GM18517 (cell line): ENCODE data around the gene GATAD2B.

ENCODE experiments used
- ATAC-seq: cut with Tn5 transposase; IDR thresholded peaks from one replicate; pipeline ENCODE4 v1.9.1; 2021; ENCODE audit warnings: mild to moderate bottlenecking, moderate library complexity; ENCODE audit not compliant: unreplicated experiment

GATAD2B gene

GRCh38 chr1:153922972-153923925, at the start of gene GATAD2B:
TSS of gene GATAD2B (minus strand) at chr1:153922972. CDS start at chr1:153828347, 94,625 bp downstream.
- peak; percentile 89 for ATAC-seq

GRCh38 chr1:153970346-153970745, 47.6 kb upstream of the GATAD2B start:
- ATAC-seq: no peak

GRCh38 chr1:153968972-153969371, 46.2 kb upstream of the GATAD2B start:
- ATAC-seq: no peak

- no peak for ATAC-seq
Measured at GRCh38 chr1:153968408-153968807, 45.6 kb upstream of the GATAD2B start.

- no peak for ATAC-seq
Measured at GRCh38 chr1:153968000-153968363, 45.2 kb upstream of the GATAD2B start.

- peak; percentile 82 for ATAC-seq
Measured at GRCh38 chr1:153967107-153967999, 44.6 kb upstream of the GATAD2B start, which contains the start of gene CREB3L4. TSS of gene CREB3L4 (plus strand) at chr1:153967902. CDS start at chr1:153968526, 624 bp downstream.

GRCh38 chr1:153963850-153964331, 41.1 kb upstream of the GATAD2B start:
- ATAC-seq: peak; percentile 8

- peak; percentile 43 for ATAC-seq
Measured at GRCh38 chr1:153963030-153963849, 40.5 kb upstream of the GATAD2B start, which contains the start of gene SLC39A1. TSS of gene SLC39A1 (minus strand) at chr1:153963537. CDS start at chr1:153962715, 822 bp downstream.

GRCh38 chr1:153962088-153963029, 39.6 kb upstream of the GATAD2B start:
- ATAC-seq: no peak

- no peak for ATAC-seq
Measured at GRCh38 chr1:153961421-153961820, 38.6 kb upstream of the GATAD2B start.

- ATAC-seq: no peak
Measured at GRCh38 chr1:153960206-153960605, 37.4 kb upstream of the GATAD2B start.

- no peak for ATAC-seq
Measured at GRCh38 chr1:153959454-153959853, 36.7 kb upstream of the GATAD2B start.

- peak; percentile 3 for ATAC-seq
Measured at GRCh38 chr1:153958961-153959260, 36.1 kb upstream of the GATAD2B start.

- ATAC-seq: peak; percentile 79
Measured at GRCh38 chr1:153958111-153958960, 35.6 kb upstream of the GATAD2B start, which contains the start of gene CRTC2. TSS of gene CRTC2 (minus strand) at chr1:153958612. CDS start at chr1:153958497, 115 bp downstream.

- ATAC-seq: peak; percentile 19
Measured at GRCh38 chr1:153957744-153958110, 35.0 kb upstream of the GATAD2B start.

- no peak for ATAC-seq
Measured at GRCh38 chr1:153956997-153957715, 34.4 kb upstream of the GATAD2B start.

GRCh38 chr1:153954826-153955225, 32.1 kb upstream of the GATAD2B start:
- ATAC-seq: no peak
